ENCODE measurements around the gene RIMBP3B. TPM values are rescaled to one million over a fixed set of nuclear protein-coding genes. Genes with fewer than 3 reads are reported as not detected.
A peak's percentile ranks its signal among the peaks of the same experiment; 100 is the strongest.
"Not testable (repeated sequence)": the region's sequence is repeated elsewhere in the genome, so short reads cannot be mapped to it uniquely, and the experiment has no call there.

Gene RIMBP3B
- polyA plus RNA-seq, 2 of the 4 experiments (the other 2 are of a cell fraction): 0.08 to 0.14 TPM

- CTCF ChIA-PET; H3K4me3 ChIP-seq; DNase-seq (ENCODE audit: low read depth in 1 of 2, low spot score in 1 of 2); H3K4me1 ChIP-seq; POLR2A ChIA-PET; H3K9me3 ChIP-seq; FAIRE-seq; H3K4me2 ChIP-seq; H3K27ac ChIP-seq: not testable (repeated sequence)
- ATAC-seq: peak; percentile 52 to 68; a peak in 4 of 6 replicates
- WGBS (ENCODE audit: missing lambda C conversion rate): no CpG with 5 or more reads among the region's 79 CpGs
These were observed 1.2 kb downstream of the RIMBP3B start for GRCh38 chr22:21384468-21385357.

DNA sequence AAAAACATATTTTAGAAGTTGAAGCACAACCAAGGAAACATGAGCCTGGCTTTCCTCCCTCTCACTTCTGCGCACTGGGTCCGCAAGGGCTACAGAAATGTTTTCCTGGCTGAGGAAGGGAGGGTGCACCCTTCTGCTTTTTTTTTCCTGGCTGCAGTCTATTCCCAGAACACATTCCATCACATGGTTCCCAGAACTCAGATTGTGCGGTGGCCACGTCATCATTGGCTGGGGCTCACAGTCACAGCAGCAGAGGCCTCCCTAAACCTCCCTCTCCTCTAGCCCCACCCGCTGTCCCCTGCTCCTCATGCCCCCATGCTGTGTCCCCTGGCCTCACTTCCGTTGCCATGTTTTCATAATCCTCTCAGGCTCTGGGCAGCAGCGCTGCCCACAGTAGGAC, 5.9 kb downstream of the RIMBP3B start:
- H3K4me1 ChIP-seq; ATAC-seq; CTCF ChIA-PET; DNase-seq (ENCODE audit: low read depth in 1 of 2, low spot score in 1 of 2); FAIRE-seq; H3K4me3 ChIP-seq; H3K27ac ChIP-seq; H3K9me3 ChIP-seq; POLR2A ChIA-PET; H3K4me2 ChIP-seq: not testable (repeated sequence)
- no CpG with 5 or more reads among the region's 7 CpGs for WGBS (ENCODE audit: missing lambda C conversion rate)

- H3K4me2 ChIP-seq; H3K9me3 ChIP-seq; POLR2A ChIA-PET; H3K4me3 ChIP-seq; FAIRE-seq; H3K27ac ChIP-seq; H3K4me1 ChIP-seq; CTCF ChIA-PET; DNase-seq (ENCODE audit: low read depth in 1 of 2, low spot score in 1 of 2): not testable (repeated sequence)
- WGBS (ENCODE audit: missing lambda C conversion rate): no CpG with 5 or more reads among the region's 9 CpGs
- ATAC-seq: peak; percentile 75 to 95
These were observed 6.5 kb downstream of the RIMBP3B start for GRCh38 chr22:21390013-21390412.

GRCh38 chr22:21394613-21395012, 11.1 kb downstream of the RIMBP3B start:
- H3K4me1 ChIP-seq; H3K27ac ChIP-seq; DNase-seq (ENCODE audit: low read depth in 1 of 2, low spot score in 1 of 2); H3K4me3 ChIP-seq; ATAC-seq; POLR2A ChIA-PET; H3K9me3 ChIP-seq; CTCF ChIA-PET; H3K4me2 ChIP-seq; FAIRE-seq: not testable (repeated sequence)
- WGBS (ENCODE audit: missing lambda C conversion rate): no CpG with 5 or more reads among the region's 7 CpGs

DNA sequence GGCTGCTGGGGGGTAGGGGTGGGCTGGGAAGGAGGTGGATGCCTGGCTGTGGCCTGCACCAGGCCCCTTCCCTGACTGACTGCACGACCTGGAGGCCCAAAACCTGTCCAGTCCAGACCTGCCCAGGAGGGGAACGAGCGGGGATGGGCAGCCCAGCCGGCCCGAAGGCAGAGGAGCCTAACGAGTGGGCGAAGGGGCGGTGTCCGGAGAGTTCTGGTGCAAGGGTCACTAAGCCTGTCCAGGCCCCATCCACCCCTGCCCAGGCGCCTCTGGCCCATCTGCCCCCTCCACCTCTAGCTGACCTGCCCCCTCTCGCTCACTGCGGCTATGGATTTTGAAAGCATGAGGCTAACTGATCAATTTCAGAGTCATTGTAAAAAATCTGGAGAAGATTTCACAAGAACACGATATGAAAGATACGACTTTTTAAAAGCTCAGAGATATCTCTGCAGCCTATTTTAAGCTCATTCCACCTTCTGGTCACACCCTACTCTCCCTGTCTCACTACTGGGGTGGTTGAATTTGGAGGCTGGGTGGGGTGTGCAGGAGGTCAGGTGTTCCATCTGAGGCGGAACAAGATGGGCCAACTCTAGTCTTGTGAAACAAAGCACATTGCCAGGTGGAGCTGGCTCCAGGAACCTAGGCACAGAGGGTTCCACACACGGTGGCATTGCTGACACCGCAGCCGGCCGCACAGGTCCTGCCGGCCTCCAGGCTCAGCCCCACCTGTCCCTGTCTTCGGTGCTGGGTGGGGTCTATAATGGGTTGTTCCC, 17.8 kb downstream of the RIMBP3B start:
- DNase-seq (ENCODE audit: low read depth in 1 of 2, low spot score in 1 of 2); POLR2A ChIA-PET; H3K4me1 ChIP-seq; H3K4me3 ChIP-seq; H3K9me3 ChIP-seq; H3K4me2 ChIP-seq; CTCF ChIA-PET; H3K27ac ChIP-seq; FAIRE-seq; ATAC-seq: not testable (repeated sequence)
- WGBS (ENCODE audit: missing lambda C conversion rate): no CpG with 5 or more reads among the region's 21 CpGs

- peak; percentile 42 to 65; a peak in 5 of 6 replicates for ATAC-seq
- POLR2A ChIA-PET; H3K4me3 ChIP-seq; H3K9me3 ChIP-seq; H3K4me1 ChIP-seq; H3K27ac ChIP-seq; CTCF ChIA-PET; FAIRE-seq; H3K4me2 ChIP-seq; DNase-seq (ENCODE audit: low read depth in 1 of 2, low spot score in 1 of 2): not testable (repeated sequence)
- 44% methylated on average over 2 of the region's 5 CpGs for WGBS (ENCODE audit: missing lambda C conversion rate)
These were observed 19.3 kb downstream of the RIMBP3B start for GRCh38 chr22:21402763-21403314.

- POLR2A ChIA-PET, FAIRE-seq: not testable (repeated sequence)
These were observed 23.6 kb downstream of the RIMBP3B start for GRCh38 chr22:21407139-21407538.

GRCh38 chr22:21407792-21408191, 24.2 kb downstream of the RIMBP3B start:
- H3K27ac ChIP-seq; H3K4me2 ChIP-seq; CTCF ChIA-PET; DNase-seq (ENCODE audit: low read depth in 1 of 2, low spot score in 1 of 2); H3K4me1 ChIP-seq; H3K4me3 ChIP-seq; H3K9me3 ChIP-seq; FAIRE-seq; POLR2A ChIA-PET; ATAC-seq: not testable (repeated sequence)
- WGBS (ENCODE audit: missing lambda C conversion rate): no CpG with 5 or more reads among the region's 4 CpGs

More at GRCh38 chr22:21407139-21407538, 23.6 kb downstream of the RIMBP3B start:
- peak; percentile 42; a peak in 4 of 6 replicates for ATAC-seq
- H3K4me2 ChIP-seq; CTCF ChIA-PET; H3K9me3 ChIP-seq; H3K27ac ChIP-seq; H3K4me1 ChIP-seq; H3K4me3 ChIP-seq; DNase-seq (ENCODE audit: low read depth in 1 of 2, low spot score in 1 of 2): not testable (repeated sequence)
- 82% methylated on average over 1 of the region's 1 CpG for WGBS (ENCODE audit: missing lambda C conversion rate)

DNA sequence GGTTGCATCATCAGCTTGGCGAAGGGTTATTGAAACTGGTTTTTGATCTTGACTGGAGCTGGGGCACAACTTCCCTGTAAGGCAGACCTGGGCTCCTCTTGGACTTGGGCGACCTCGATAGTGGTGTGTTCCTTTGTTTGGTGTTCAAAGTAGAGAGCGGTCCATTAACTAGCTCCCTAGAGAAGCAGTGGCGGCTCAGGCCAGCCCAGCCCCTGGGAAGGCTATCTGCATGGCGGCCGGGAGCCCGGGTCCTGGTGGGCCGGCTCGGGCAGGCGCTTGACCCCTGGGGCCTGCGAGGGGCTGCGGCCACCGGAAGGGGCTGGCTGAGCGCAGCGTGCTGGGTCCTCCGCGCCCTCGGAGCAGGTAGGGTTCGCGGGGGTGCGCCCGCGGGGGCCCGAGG, 32.8 kb downstream of the RIMBP3B start:
- H3K4me2 ChIP-seq; POLR2A ChIA-PET; CTCF ChIA-PET; DNase-seq (ENCODE audit: low read depth in 1 of 2, low spot score in 1 of 2); H3K4me1 ChIP-seq; H3K27ac ChIP-seq; FAIRE-seq; H3K4me3 ChIP-seq; H3K9me3 ChIP-seq: not testable (repeated sequence)
- WGBS (ENCODE audit: missing lambda C conversion rate): 63% methylated on average over 4 of the region's 25 CpGs
- peak; percentile 12 to 32; a peak in 3 of 6 replicates for ATAC-seq

DNA sequence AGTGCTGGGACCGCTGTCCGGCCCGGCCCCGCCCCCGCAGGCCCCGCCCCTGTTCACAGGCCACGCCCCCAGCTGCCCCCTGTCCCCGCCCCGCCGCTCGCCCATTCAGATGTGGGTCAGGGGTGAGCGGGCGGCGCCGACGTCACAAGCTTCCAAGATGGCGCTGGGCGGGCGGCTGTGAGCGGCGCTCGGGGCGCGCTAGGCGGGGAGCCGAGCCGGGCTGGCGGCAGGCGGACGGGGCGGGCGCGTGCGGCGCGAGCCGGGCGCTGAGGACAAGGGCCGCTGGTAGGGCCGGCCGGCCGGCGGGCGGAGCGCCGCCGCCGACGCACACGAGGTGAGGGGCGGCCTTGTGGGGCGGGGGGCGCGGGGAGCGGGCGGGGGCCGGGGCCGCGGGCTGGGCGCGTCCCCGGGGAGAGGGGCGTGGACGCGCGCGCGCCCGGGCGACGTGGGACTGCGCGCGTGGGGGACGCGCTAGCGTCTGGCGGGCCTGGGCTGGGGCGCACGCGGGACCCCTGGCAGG, 33.7 kb downstream of the RIMBP3B start, which contains the start of gene HIC2:
HIC2 (plus strand) TSS at position 145 of the 520 bp plus-strand sequence. CDS start 25,461 bp downstream, outside the sequence.
- CTCF ChIA-PET; DNase-seq (ENCODE audit: low read depth in 1 of 2, low spot score in 1 of 2); FAIRE-seq; POLR2A ChIA-PET; H3K9me3 ChIP-seq; H3K4me1 ChIP-seq: not testable (repeated sequence)
- ATAC-seq: peak; percentile 84 to 85
- no CpG with 5 or more reads among the region's 81 CpGs for WGBS (ENCODE audit: missing lambda C conversion rate)
- Histone ChIP-seq H3K4me3 (peak within 1 kb of the TSS; percentile 49), H3K4me2 (peak within 1 kb of the TSS; percentile 45; the same call in 1 of the 3 replicates), H3K27ac (peak within 1 kb of the TSS; percentile 59 to 83; a peak in 4 of 6 replicates)

DNA sequence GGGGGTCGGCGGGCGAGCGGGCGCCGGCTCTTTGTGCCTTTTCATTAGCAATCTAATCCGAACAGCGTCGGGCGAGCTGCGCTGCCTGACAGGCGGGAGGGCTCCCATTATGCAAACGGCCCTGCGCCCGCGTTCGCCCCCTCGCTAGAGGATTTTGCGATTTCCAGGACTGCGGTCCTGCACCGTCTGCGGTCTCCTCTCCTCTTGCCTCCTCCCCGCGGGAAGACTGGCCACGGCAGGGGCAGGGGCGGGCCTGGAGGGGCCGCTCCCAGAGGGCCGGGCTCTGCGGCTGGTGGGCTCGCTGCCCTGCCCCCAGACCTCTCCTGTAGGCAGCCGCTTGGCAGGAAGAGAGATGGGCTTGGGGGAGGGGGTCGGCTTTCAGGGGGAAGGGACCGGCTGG, 34.3 kb downstream of the RIMBP3B start:
- H3K4me1 ChIP-seq; H3K9me3 ChIP-seq; CTCF ChIA-PET; POLR2A ChIA-PET; DNase-seq (ENCODE audit: low read depth in 1 of 2, low spot score in 1 of 2); FAIRE-seq: not testable (repeated sequence)
- Histone ChIP-seq H3K4me2 (peak overlapping the region; percentile 45; the same call in 1 of the 3 replicates), H3K27ac (peak overlapping the region; percentile 59 to 83; a peak in 4 of 6 replicates), H3K4me3 (peak overlapping the region; percentile 49)
- ATAC-seq: peak; percentile 37 to 47; a peak in 5 of 6 replicates
- WGBS (ENCODE audit: missing lambda C conversion rate): 0% methylated on average over 11 of the region's 33 CpGs
